H9 (cell line): ENCODE results near the gene POMT2. TPM values are rescaled to one million over a fixed set of nuclear protein-coding genes. Genes with fewer than 3 reads are reported as not detected.

Source experiments
- DNase-seq: peaks from one replicate; pipeline ENCODE4 v3.0.0-alpha.2; 2017
- H2AFZ ChIP-seq: one replicate; pipeline ENCODE4 v1.6.1; 2013; ENCODE audit warnings: mild to moderate bottlenecking, low read length, control low read depth, moderate library complexity
- H2AK5ac ChIP-seq: 2 replicates; pipeline ENCODE4 v1.6.1; 2013; ENCODE audit warnings: low read length, control low read depth, mixed read lengths; ENCODE audit not compliant: insufficient read length
- H2BK120ac ChIP-seq: one replicate; pipeline ENCODE4 v1.6.1; 2013; ENCODE audit warnings: low read depth, mild to moderate bottlenecking, low read length, control low read depth, inconsistent platforms; ENCODE audit not compliant: poor library complexity, severe bottlenecking
- H2BK12ac ChIP-seq: 2 replicates; pipeline ENCODE4 v1.6.1; 2013; ENCODE audit warnings: low read length, control low read depth, mixed read lengths, low read depth; ENCODE audit not compliant: insufficient read length
- H2BK15ac ChIP-seq: 2 replicates; pipeline ENCODE4 v1.6.1; 2013; ENCODE audit warnings: low read depth, low read length, control low read depth
- H2BK20ac ChIP-seq: one replicate; pipeline ENCODE4 v1.6.1; 2013; ENCODE audit warnings: low read depth, mild to moderate bottlenecking, low read length, control low read depth, inconsistent platforms; ENCODE audit not compliant: poor library complexity, severe bottlenecking
- H2BK5ac ChIP-seq: 2 replicates; pipeline ENCODE4 v1.6.1; 2013; ENCODE audit warnings: low read length, control low read depth, mixed read lengths; ENCODE audit not compliant: insufficient read length
- H3K14ac ChIP-seq: 2 replicates; pipeline ENCODE4 v1.6.1; 2013; ENCODE audit warnings: low read length, control low read depth; ENCODE audit not compliant: insufficient read depth
- H3K18ac ChIP-seq: 2 replicates; pipeline ENCODE4 v1.6.1; 2013; ENCODE audit warnings: low read depth, mild to moderate bottlenecking, mixed read lengths, low read length, control low read depth; ENCODE audit not compliant: insufficient read length
- H3K23ac ChIP-seq: 2 replicates; pipeline ENCODE4 v1.6.1; 2013; ENCODE audit warnings: low read length, control low read depth, mixed read lengths, low read depth; ENCODE audit not compliant: insufficient read length
- H3K23me2 ChIP-seq: 2 replicates; pipeline ENCODE4 v1.6.1; 2013; ENCODE audit warnings: low read depth, mild to moderate bottlenecking, mixed read lengths, low read length, control low read depth; ENCODE audit not compliant: insufficient read length, poor library complexity, severe bottlenecking
- H3K27ac ChIP-seq: 2 replicates; pipeline ENCODE4 v1.5.1; 2013; ENCODE audit warnings: low read length, control low read depth, mixed read lengths, low read depth; ENCODE audit not compliant: insufficient read length
- H3K27me3 ChIP-seq: 2 replicates; pipeline ENCODE4 v1.6.1; 2013; ENCODE audit warnings: low read length, control low read depth, inconsistent platforms; ENCODE audit not compliant: insufficient read depth
- H3K4ac ChIP-seq: 2 replicates; pipeline ENCODE4 v1.6.1; 2013; ENCODE audit warnings: low read depth, mild to moderate bottlenecking, control low read depth, inconsistent platforms, low read length, moderate library complexity
- H3K4me1 ChIP-seq: 2 replicates; pipeline ENCODE4 v1.6.1; 2013; ENCODE audit warnings: low read length, control low read depth, inconsistent platforms; ENCODE audit not compliant: insufficient read depth
- H3K4me2 ChIP-seq: 2 replicates; pipeline ENCODE4 v1.6.1; 2013; ENCODE audit warnings: low read length, control low read depth, mixed read lengths; ENCODE audit not compliant: insufficient read length, insufficient read depth
- H3K56ac ChIP-seq: 2 replicates; pipeline ENCODE4 v1.6.1; 2013; ENCODE audit warnings: low read depth, mild to moderate bottlenecking, mixed read lengths, low read length, control low read depth; ENCODE audit not compliant: insufficient read length
- H3K79me1 ChIP-seq: 2 replicates; pipeline ENCODE4 v1.6.1; 2013; ENCODE audit warnings: low read depth, mild to moderate bottlenecking, moderate library complexity, low read length, control low read depth, inconsistent platforms; ENCODE audit not compliant: insufficient read depth, poor library complexity, severe bottlenecking
- H3K79me2 ChIP-seq: 2 replicates; pipeline ENCODE4 v1.6.1; 2013; ENCODE audit warnings: low read length, control low read depth, inconsistent platforms; ENCODE audit not compliant: insufficient read depth
- H3K9ac ChIP-seq: 2 replicates; pipeline ENCODE4 v1.6.1; 2013; ENCODE audit warnings: low read length, control low read depth, mixed read lengths; ENCODE audit not compliant: insufficient read length; ENCODE audit errors: extremely low read depth
- H3K9me3 ChIP-seq: one replicate; pipeline ENCODE4 v1.6.1; 2013; ENCODE audit warnings: low read depth, low read length, inconsistent platforms; ENCODE audit not compliant: control insufficient read depth
- H3T11ph ChIP-seq: one replicate; pipeline ENCODE4 v1.6.1; 2013; ENCODE audit warnings: mild to moderate bottlenecking, low read length, control low read depth, inconsistent platforms
- H4K20me1 ChIP-seq: one replicate; pipeline ENCODE4 v1.6.1; 2013; ENCODE audit not compliant: control insufficient read depth, insufficient read length, insufficient read depth
- H4K5ac ChIP-seq: 2 replicates; pipeline ENCODE4 v1.6.1; 2013; ENCODE audit warnings: low read depth, mild to moderate bottlenecking, mixed read lengths, low read length, control low read depth; ENCODE audit not compliant: insufficient read length
- H4K8ac ChIP-seq: replicated peaks from 2 replicates; pipeline ENCODE4 v1.6.1; 2013; ENCODE audit warnings: low read length, control low read depth, mixed read lengths, low read depth; ENCODE audit not compliant: insufficient read length
- H4K91ac ChIP-seq: 2 replicates; pipeline ENCODE4 v1.6.1; 2013; ENCODE audit warnings: low read depth, mild to moderate bottlenecking, moderate library complexity, mixed read lengths, low read length, control low read depth; ENCODE audit not compliant: insufficient read length
- H3K27ac Mint-ChIP-seq, 3 experiments: 2 replicates in 2 of 3; 3 replicates in 1 of 3; pipeline ENCODE4 v1.8.0; 2020 to 2021; ENCODE audit warnings: mixed read lengths in 3 of 3, mild to moderate bottlenecking in 1 of 3, moderate library complexity in 1 of 3
- H3K27me3 Mint-ChIP-seq: 2 replicates; pipeline ENCODE4 v1.8.0; 2021; ENCODE audit warnings: low read depth, mild to moderate bottlenecking, moderate library complexity, mixed read lengths
- H3K36me3 Mint-ChIP-seq, 3 experiments: 2 replicates in 2 of 3; 3 replicates in 1 of 3; pipeline ENCODE4 v1.8.0; 2020 to 2021; ENCODE audit warnings: low read depth in 3 of 3, mixed read lengths in 3 of 3; ENCODE audit not compliant: insufficient read depth in 1 of 3
- H3K4me1 Mint-ChIP-seq, 2 experiments: 2 replicates each; pipeline ENCODE4 v1.8.0; 2020; ENCODE audit warnings: mixed read lengths in 2 of 2
- H3K4me3 Mint-ChIP-seq, 2 experiments: 2 replicates in 1 of 2; 3 replicates in 1 of 2; pipeline ENCODE4 v1.8.0; 2020 to 2021; ENCODE audit warnings: mild to moderate bottlenecking in 2 of 2, mixed read lengths in 2 of 2, moderate library complexity in 1 of 2
- H3K9me3 Mint-ChIP-seq, 2 experiments: 2 replicates in 1 of 2; 3 replicates in 1 of 2; pipeline ENCODE4 v1.8.0; 2020; ENCODE audit warnings: mild to moderate bottlenecking in 2 of 2, mixed read lengths in 2 of 2, moderate library complexity in 1 of 2
- CTCF ChIP-seq: fragments of 200-600 bp; sonication (generic); conservative IDR thresholded peaks from 3 replicates; pipeline ENCODE4 v1.8.0; 2021; ENCODE audit warnings: antibody characterized with exemption, mild to moderate bottlenecking
- WGBS: extraction: QIAGEN DNeasy Blood & Tissue Kit; methylation state at CpG from one replicate; pipeline ENCODE4 v1.1.7; 2013; ENCODE audit warnings: missing lambda C conversion rate, low lambda C conversion rate, mixed read lengths; ENCODE audit not compliant: insufficient read length; ENCODE audit errors: extremely low coverage; 5-methylcytosine and 5-hydroxymethylcytosine counted together
- total RNA-seq: library from RNA; stranded (reverse); gene quantifications from 2 replicates; pipeline ENCODE4 v1.2.1, GENCODE V29; 2021

Gene POMT2
- total RNA-seq, 1 experiment from 2014 or later, result 25.2 TPM

DNA sequence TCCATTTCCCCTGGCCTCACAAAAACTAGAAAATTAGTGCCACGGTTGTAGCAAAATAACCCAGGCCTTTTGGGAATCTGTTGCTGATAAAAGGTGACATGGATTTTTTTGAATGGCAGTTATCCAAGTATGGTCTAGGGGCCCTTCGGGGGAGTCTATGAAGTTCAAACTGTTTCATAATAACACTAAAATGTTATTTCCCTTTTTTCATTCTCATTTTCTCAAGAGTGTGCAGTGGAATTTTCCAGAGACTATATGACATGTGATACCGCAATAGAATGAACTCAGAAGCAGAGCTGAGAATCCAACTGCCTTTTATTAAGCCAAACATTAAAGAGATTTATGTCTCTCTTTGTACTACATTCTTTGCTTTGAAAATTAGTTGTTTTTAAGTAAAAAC, 27.1 kb upstream of the POMT2 start:
- Histone ChIP-seq H4K5ac (no peak overlapping the region), H3K9me3 (no peaks in the 10 kb centered on the region), H3K14ac (no peak overlapping the region), H3K56ac (no peak overlapping the region), H4K8ac (no peak overlapping the region), H2BK15ac (no peak overlapping the region), H3K27me3 (no peaks in the 10 kb centered on the region), H2BK12ac (no peak overlapping the region), H4K20me1 (no peaks in the 10 kb centered on the region), H3K27ac (no peak overlapping the region), H3K4me2 (no peak overlapping the region), H3K4me1 (peaks cover 9% of the 10 kb centered on the region; the same call in 1 of the 2 replicates), H2BK5ac (no peak overlapping the region), H2BK20ac (no peak overlapping the region), H2AFZ (no peak overlapping the region), H3T11ph (no peak overlapping the region), H3K23me2 (no peaks in the 10 kb centered on the region), H3K23ac (no peak overlapping the region), H3K9ac (no peak overlapping the region), H3K18ac (no peak overlapping the region), H3K79me1 (no peaks in the 10 kb centered on the region), H3K79me2 (no peaks in the 10 kb centered on the region), H2BK120ac (no peak overlapping the region), H2AK5ac (no peak overlapping the region), H3K4ac (no peak overlapping the region), H4K91ac (no peak overlapping the region)
- no peak for TF ChIP-seq CTCF
- H3K9me3 Mint-ChIP-seq, result no peaks in the 10 kb centered on the region
- no CpG with 5 or more reads among the region's 3 CpGs for WGBS
- H3K4me1 Mint-ChIP-seq, result peaks cover 20 to 22% of the 10 kb centered on the region in 2 experiments
- peaks cover 5 to 20% (median 9%) of the 10 kb centered on the region in 3 experiments for H3K36me3 Mint-ChIP-seq
- H3K4me3 Mint-ChIP-seq, result no peak overlapping the region
- no peak overlapping the region for H3K27ac Mint-ChIP-seq
- H3K27me3 Mint-ChIP-seq, result no peaks in the 10 kb centered on the region
- DNase-seq, result no peak
